Measurements from ENCODE around the gene REXO4.

The REXO4 gene, protein sequence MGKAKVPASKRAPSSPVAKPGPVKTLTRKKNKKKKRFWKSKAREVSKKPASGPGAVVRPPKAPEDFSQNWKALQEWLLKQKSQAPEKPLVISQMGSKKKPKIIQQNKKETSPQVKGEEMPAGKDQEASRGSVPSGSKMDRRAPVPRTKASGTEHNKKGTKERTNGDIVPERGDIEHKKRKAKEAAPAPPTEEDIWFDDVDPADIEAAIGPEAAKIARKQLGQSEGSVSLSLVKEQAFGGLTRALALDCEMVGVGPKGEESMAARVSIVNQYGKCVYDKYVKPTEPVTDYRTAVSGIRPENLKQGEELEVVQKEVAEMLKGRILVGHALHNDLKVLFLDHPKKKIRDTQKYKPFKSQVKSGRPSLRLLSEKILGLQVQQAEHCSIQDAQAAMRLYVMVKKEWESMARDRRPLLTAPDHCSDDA
- 45.6 to 82.1 reads per million in 2 experiments for total RNA-seq

DNA sequence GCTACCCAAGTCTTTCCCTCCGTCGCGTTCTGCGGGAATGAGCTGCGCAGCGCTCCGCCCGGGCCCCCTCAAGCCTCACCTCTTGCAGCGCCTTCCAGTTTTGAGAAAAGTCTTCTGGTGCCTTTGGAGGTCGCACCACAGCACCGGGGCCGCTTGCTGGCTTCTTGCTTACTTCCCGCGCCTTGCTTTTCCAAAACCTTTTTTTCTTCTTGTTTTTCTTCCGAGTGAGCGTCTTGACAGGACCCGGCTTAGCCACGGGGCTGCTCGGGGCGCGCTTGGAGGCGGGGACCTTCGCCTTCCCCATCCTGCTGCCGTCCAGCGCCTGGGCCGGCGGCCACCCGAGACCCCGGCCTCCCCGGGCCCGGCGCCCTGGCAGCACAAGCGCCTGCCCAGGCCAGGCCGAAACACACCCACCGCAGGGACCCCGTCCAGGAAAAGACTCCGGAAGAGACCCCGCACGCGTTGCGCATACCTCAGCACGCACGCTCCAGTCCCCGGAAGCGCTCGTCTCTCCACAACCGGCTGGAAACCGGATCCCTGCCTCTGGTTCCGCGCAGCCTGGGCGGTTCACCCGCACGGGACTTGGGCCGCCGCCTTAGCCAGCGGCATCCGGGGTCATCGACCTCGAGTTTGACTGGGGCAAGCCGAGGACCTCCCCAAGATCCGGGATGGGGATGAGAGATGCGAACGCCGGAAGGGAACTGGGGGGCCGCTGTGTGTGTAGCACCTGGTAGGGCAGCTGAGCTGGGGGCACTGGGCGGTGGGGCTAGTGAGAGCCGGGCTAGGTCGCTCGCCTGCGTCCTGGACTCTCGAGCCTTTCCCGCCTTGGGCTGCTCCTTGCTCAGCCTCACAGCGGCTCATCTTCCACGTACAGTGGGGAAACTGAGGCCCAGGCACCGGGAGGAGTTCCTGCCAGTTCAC lies at the start of gene REXO4:
Gene REXO4 (minus strand): TSS at position 470 of the 921 bp plus-strand sequence. CDS start 166 bp downstream, at position 304.
- DNase-seq (ENCODE audit: low read depth), result peak; percentile 66

DNA sequence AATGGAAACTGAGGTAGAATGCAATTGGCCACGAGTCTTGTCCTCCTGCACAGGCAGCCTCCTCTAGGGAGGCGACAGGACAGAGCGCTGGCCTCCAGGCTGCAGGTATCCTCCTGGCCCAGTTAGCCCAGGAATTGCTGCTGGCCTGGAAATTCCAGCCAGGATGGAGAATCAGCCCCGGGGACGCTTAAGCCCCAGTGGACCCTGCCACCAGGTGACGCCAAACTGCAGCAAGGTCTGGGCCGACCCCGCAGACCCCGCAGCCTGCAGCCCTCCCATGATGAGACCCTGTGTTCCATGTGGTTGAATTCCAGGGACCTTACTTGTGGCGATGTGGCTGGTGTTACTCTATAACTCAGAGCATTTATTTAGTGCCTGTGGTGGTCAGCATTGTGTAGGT lies 49.3 kb upstream of the REXO4 start:
- no peak for DNase-seq (ENCODE audit: low read depth)

DNA sequence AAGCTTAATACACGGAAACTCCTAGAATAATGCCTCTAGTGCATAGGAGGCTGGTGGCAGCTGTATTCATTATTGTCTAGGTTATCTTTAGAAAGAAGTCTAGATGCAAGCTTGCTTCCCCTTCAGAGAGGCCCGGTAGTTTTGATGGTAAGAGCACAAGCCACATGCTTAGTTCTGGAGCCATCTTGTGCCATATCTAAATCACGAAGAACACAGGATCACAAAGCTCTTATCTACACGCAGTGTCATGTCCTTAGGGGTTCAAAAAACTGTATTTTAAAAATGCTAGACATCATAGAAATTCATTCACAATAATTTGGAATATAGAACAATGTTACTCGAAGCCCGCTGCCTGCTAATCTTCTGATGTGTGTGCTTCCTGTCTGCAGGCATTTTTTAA lies 48.2 kb upstream of the REXO4 start:
- DNase-seq (ENCODE audit: low read depth), result no peak

DNA sequence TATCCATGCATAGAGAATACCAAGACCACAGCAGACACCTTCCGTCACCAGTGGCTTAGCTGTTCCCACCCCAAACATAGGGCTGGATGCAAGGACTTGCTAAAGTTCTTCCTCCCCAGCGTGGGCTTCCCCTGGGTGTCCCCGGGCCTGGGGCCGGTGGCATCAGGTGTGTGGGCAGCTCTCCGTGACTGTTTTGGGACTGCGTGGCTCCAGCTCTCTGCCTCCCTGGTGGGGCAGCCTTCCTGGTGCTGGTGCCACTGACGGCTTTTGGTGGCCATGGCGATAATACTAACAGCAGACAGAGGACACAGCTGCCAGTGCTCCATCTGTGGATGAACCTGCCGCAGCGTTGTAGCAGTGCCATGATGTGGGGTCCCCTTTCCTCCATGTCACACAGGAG lies 46.8 kb upstream of the REXO4 start:
- no peak for DNase-seq (ENCODE audit: low read depth)

DNA sequence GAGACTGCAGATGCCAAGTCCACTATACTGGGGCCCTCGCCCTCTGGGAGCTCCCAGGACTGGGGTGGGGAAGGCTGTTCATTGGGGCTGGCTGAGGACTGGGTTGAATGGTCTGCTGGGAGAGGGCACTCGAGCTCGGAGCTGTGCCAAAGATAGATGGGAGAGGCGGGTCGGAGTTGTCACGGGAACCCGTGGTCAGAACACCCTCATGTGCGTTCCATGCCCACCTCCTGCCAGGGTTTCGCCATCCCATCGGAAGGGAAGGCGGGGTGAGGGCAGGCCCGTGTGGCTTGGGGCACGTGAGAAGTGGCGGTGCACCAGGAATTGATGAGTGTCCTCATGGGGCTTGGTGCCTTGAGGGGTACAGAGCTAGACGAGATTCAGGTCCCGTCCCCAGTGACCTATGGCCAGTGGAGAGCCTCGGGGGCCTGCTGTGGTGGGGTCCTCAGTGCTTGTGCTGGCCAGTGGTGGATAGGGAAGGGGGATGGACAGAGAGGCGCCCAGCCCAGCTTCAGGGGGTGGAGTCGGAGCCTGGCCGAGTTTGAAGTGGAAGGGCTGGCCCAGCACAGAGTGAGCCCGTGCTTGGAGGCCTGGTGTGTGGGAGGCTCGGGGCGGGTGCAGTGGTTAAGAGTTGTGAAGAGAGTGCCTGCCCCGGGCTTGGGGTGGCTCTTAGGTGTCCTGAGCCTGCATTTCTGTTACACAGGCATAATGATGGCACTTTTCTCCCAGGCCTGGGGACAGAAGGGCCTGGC lies 46.2 kb upstream of the REXO4 start:
- no peak for DNase-seq (ENCODE audit: low read depth)

DNA sequence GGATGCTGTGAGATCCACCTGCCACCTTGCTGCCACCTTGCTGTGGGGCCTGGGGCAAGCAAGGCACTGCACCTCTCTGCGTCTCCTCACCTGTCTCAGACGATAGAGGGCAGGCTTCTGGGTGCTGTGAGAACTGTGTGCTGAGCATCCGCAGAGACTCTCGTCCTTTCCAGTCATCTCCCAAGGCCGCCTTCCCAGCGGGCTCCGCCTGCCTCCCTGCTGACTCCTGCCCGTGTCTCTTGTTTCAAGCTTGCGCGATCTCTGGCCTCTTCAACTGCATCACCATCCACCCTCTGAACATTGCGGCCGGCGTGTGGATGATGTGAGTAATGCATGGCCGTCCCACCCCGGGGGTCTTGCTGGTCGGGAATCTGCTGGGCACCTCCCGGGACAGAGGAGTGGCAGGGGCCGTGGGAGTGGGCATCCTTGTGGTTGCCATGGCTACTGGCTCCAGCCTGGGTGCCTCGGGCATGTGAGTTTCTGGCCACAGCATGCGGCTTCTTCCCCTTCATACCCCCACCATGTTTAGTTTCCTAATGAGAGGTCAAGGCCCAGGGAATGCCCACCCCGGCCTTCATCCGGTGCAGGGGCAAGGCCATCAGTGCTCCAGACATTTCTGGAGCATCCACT lies 45.5 kb upstream of the REXO4 start:
- DNase-seq (ENCODE audit: low read depth), result peak; percentile 12

DNA sequence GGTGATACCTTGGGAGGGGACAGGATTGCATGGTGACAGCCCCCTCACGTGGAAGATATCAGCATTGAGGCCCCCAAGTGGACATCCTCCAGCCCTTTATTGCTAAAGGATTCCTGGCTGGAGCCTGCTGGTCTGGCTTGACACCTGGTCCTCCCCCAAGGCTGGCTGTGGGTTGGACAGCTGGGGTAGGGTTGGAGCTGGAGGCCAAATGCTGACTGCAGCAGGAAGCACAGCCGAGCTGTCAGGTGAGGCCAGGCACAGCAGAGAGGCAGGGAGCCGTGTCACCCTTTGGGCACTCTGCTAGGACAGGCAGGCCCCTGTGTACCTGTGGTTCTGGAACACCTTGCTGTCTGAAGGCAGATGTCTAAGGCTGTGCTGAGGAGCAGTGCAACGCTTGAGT lies 44.2 kb upstream of the REXO4 start:
- no peak for DNase-seq (ENCODE audit: low read depth)

DNA sequence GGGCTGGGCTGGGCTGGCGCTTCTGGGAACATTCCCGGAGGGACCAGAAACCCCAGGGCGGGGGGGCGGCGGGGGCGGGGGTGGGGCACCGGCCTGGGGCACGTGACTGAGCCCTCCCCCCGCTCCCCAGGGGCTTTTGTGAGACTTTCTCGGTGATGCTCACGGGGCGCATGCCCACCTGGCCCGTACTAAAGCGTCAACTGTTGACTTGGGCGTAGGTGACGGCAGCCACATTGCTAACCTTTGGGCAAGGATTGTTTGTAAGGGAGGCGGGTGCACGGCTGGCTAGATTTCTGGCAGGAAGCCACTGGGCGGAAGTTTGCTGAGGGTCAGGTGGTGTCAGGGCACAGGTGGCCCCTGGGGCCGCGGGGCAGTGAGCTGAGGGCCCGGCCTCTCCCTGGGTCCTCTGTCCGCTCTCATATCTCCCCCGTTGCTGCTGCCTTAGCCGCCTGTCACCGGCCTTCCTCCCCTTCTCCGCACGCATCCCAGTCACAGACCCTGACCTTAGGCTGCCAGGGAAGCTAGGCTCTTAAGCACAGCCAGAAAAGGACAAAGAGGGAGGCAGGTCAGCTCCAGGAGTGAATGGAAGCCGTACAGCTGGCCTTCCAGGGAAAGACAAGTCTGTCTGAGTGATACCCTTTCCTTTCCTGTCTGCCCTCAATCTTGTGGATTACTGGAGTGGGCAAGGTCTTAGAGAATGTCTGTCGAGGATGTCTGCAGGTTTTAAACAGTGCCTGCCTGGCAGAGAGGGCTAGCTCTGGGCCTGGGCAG lies 42.8 kb upstream of the REXO4 start:
- peak; percentile 37 for DNase-seq (ENCODE audit: low read depth)

DNA sequence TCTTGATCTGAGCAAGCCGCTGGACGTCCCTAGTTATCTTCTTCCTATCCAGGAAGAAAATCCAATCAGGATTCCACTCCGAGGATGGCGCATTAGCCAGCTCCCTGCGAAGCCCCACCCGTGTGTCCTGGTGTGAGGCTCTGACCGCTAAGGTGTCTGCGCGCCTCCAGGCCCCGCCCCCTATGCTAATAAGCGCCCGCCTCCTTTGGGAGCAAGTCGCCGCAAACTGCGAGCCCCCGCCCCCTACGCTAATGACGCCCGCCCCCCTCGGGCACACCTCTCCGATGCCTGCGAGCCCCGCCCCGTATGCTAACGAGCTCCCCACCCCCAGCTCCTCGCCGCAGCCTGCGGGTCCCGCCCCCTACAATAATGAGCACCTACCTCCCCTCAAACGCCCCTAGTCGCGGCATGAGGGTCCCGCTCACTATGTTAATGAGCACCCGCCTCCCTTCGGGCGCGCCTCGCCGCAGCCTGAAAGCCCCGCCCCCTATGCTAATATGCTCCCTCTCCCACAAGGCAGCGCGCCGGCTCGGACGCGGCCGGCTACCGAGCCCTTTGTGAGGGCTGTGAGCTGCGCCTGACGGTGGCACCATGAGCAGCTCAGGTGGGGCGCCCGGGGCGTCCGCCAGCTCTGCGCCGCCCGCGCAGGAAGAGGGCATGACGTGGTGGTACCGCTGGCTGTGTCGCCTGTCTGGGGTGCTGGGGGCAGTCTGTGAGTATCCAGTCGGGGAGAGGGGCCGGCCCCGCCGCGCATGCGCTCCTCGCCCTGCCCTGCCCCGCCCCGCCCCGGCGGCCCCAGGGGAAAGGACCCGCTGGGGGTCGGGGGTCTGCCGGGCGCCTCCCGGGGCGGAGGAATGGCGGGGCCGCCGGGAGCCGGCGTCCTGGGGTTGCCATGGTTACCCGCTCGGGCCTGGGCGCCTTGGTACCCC lies 41.9 kb upstream of the REXO4 start, which contains the start of gene CACFD1:
Gene CACFD1 (plus strand): TSS at position 503 of the 929 bp plus-strand sequence. CDS start 89 bp downstream, at position 592.
- peak; percentile 90 for DNase-seq (ENCODE audit: low read depth)

DNA sequence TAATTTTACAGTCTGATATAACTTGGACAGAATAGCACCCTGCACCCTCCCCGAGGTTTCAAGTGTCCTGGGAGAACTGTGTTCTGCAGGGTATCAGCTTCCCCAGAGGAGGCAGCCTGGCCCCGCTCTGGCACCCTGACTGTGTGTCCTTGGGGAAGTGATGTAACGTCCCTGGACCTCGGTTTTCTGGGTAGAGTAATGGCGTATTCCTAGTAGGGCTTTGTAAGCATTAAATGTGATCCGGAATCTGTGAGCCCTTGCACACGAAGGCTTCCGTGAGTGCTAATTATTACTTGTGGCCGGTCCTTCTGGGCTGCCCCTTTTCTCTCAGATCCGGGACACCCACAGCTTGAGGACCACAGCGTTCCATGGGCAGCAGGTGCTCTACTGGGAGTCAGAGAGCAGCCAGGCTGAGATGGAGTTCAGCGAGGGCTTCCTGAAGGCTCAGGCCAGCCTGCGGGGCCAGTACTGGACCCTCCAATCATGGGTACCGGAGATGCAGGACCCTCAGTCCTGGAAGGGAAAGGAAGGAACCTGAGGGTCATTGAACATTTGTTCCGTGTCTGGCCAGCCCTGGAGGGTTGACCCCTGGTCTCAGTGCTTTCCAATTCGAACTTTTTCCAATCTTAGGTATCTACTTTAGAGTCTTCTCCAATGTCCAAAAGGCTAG lies 41.0 kb upstream of the REXO4 start:
- no peak for DNase-seq (ENCODE audit: low read depth)

DNA sequence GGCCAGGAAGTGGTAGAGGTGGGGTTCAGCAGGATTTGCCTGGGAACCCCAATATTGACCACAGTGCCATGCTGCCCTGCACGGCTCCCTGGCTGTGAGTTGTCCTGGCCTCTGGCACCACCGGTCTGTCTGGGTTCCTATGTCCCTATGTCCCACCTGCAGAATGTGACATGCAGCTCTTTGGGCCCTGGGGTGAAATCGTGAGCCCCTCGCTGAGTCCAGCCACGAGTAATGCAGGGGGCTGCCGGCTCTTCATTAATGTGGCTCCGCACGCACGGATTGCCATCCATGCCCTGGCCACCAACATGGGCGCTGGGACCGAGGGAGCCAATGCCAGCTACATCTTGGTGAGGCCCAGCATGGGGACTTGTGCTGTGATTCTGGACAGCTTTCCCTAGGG lies 39.9 kb upstream of the REXO4 start:
- DNase-seq (ENCODE audit: low read depth), result no peak

DNA sequence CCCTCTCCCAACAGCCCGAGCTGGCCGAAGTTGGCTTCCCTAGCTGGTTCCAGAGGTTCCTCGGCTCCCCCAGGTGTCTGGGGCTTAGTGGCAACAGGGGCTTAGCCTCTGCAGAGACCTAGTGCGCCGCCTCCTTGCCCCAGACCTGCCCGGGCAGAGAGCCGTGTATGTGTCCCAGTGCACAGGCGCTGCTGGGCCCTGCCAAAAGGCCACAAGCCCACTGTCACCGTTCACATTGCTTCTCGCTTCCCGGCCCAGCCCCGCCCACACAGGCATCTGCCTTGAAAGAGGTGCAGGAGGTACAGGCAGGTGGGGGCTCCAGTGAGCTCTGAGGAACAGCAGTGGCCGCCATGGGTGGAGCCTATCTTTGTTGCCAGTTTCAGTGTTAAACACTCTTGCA lies 39.4 kb upstream of the REXO4 start:
- DNase-seq (ENCODE audit: low read depth), result no peak

DNA sequence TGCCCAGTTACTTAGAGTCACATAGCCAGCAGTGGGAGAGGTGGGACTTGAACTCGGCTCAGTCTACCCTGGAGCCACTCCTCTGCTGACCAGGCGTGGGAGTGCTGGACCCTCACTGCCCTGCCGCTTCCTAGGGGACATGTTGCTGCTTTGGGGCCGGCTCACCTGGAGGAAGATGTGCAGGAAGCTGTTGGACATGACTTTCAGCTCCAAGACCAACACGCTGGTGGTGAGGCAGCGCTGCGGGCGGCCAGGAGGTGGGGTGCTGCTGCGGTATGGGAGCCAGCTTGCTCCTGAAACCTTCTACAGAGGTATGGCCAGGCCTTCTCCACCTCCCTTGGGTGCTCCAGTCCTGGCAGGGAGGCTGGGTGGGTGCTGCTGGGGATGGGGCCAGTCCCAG lies 38.6 kb upstream of the REXO4 start:
- DNase-seq (ENCODE audit: low read depth), result no peak

DNA sequence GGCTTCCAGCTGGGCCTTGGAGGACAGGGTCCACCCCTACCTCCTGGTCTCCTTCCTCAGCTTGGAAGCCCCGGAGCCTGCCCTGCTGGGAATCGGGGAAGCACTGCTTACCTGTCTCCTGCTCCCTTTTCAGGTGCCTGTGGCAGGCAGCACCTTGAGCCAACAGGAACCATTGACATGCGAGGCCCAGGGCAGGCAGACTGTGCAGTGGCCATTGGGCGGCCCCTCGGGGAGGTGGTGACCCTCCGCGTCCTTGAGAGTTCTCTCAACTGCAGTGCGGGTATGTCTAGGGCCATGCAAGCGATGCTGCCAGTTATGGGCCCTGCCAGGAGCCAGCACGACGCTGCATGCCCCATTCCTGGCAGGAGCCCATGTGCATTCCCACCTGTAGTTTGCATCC lies 38.1 kb upstream of the REXO4 start:
- DNase-seq (ENCODE audit: low read depth), result no peak

DNA sequence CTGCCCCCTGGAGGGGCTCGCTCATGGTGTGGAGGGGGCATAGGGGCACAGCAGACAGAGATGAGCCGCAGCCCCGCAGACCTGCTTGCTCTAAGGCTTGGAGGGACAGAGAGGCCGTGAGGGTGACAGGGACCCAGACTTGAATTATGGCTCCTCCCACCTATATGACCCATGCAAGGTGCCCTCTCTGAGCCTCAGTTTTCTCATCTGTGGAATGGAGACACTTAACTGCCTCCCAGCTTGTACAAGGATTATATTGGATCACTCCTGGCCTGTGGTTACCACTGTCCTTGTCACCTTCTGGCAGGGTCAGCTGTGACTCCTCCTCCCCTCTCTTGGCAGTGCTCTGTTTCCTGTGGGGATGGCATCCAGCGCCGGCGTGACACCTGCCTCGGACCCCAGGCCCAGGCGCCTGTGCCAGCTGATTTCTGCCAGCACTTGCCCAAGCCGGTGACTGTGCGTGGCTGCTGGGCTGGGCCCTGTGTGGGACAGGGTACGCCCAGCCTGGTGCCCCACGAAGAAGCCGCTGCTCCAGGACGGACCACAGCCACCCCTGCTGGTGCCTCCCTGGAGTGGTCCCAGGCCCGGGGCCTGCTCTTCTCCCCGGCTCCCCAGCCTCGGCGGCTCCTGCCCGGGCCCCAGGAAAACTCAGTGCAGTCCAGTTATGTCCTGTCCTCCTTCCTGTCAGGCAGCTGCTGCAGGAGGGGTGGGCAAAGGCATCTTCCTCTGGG lies 37.3 kb upstream of the REXO4 start:
- no peak for DNase-seq (ENCODE audit: low read depth)

DNA sequence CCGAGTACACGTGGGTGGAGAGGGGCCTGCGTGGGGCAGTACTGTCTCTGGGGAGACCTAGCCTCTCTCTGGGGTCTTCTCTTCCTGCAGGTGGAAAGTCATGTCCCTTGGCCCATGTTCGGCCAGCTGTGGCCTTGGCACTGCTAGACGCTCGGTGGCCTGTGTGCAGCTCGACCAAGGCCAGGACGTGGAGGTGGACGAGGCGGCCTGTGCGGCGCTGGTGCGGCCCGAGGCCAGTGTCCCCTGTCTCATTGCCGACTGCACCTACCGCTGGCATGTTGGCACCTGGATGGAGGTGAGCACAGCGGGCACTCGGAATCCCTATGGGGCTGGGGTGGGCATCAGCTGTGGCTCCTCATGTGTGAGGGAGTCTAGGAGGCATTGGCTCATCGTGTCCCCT lies 36.5 kb upstream of the REXO4 start:
- DNase-seq (ENCODE audit: low read depth), result no peak

DNA sequence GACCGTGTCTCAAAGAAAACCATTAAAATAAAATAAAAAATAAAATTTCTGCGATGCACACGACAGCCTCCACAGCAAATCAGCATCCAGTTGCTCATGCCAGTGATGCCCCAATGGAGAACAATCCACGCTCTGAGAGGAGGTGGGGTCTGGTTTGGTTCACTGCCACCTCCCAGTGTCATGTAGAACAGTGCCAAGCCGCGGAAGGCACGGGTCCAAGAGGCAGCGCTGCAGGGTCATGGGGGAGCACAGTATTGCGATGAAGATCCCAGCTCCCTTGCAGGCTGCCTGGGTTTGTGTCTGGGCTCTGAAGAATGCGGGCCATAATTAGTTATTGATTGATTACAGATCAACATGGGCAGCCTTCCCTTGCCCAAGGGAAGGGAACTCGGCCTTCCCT lies 35.8 kb upstream of the REXO4 start:
- no peak for DNase-seq (ENCODE audit: low read depth)

DNA sequence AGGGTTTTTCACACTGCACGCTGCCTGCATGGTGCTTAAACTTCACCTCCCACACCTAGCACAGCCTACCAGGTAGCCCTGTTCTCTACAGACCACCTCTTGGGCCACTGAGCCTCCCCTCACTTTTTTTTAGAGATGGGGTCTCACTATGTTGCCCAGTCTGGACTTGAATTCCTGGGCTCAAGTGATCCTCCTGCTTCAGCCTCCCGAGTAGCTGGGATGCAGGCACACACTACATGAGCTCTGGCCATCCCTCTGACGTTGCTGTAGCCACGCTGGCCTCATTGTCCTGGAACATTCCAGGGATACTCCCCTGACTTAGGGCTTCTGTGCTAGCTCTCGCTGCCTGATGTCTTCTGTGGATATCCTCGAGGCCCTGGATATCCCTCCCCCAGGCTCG lies 34.8 kb upstream of the REXO4 start:
- no peak for DNase-seq (ENCODE audit: low read depth)
